Measurements from ENCODE around the gene ZNF462.
"Not testable (repeated sequence)": the region's sequence is repeated elsewhere in the genome, so short reads cannot be mapped to it uniquely, and the experiment has no call there.

The ZNF462 gene

DNA sequence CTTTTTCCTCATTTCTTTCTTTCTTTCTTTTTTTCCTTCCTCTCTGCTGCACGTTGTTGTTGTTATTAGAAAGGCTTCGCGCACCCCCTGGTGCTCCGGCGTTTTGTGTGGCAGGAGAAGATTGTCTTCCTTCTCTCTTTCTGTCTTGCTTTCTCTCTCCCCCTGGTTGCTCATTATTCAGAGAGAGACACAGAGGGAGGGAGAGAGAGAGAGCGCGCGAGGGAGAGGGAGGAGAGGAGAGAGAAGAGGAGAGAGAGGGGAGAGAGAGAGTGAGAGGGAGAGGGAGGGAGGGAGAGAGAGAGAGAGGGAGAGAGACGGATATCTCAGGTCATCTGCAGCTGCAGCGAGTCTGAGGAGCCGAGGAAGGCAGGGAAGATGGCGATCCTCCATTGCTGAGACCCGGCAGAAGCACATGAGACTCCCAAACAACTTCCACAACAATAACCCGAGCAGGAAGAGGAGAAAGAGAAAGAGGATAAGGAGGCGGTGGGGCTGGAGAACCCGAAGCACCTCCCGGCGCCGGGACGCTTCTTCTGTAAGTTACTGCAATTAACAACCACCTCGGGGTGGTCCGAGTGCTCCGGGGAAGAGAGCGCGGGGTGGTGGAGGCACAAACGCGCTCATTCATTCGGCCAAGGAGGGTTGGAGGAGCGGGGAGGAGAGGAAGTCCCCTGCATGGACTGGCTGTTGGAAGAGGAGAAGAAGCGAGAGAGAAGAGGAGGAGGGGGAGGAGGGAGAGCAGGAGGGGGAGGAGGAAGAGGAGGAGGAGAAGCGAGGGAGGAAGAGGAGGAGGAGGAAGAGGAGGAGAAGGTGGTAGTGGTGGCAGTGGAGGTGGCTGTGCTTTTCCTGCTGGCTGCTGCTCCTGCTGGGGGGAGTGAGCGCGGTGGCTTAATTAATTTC, at the start of gene ZNF462:
Gene ZNF462, plus strand, starts transcription at position 346 of the 900 bp plus-strand sequence. CDS start 60,218 bp downstream, outside the sequence.
- DNase-seq = no peak

- no peak for DNase-seq
These were observed 46.4 kb upstream of the ZNF462 start for GRCh38 chr9:106816524-106816923.

GRCh38 chr9:106818034-106818433, 44.9 kb upstream of the ZNF462 start:
- no peak for DNase-seq

DNA sequence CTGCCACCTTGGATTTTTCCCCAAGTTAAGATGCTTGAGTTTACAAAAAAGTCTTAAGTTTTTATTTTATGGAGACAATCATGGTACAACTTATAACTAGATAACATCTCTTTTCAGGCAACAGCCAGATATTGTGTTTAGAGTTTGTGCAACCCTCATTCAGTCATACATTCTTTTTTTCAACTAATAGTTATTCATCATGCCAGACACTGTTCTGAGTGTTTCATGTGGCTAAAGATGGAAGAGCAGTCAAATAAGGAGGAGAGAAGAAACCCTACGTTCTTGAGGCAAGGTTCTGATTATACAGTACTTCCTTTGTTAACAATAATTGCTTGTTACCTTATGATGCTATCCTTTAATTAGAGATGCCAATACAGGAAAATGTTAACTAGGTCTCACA, 42.1 kb upstream of the ZNF462 start:
- DNase-seq = no peak

DNA sequence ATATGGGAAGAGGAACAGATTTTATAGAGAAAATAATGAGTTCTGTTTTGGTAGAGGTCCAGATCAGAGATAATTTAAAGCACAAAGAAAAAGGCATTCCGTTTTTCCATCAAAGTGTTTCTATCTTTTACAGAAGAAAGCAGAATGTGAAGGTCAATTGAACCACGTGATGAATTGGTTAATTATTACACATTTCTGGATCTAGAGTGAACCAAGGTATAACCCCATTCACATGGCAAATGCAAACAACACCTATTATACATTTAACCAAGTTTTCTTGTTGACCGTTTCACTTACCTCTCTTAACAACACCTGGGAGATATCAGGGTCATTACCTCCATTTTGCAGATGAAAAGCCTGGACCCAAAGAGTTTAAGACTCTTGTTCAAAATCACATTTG, 34.9 kb upstream of the ZNF462 start:
- no peak for DNase-seq

DNA sequence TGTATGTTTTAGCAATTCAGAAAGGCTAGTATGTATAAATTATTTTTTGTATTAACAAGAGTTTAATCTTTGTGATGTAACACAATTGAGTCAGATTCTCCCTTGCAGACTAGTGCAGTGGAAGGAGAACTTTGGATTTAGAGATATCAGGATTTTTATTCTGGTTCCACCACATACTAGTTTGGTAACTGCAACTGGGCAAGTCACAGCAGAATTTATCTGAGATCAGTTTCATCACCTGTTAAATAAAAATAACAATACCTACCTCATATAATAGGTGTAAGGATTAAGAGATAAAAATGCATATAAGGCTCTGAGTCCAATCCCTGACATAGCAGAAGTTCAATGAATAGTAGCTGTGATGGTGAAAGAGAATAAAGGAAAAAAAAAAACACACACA, 34.0 kb upstream of the ZNF462 start:
- no peak for DNase-seq

GRCh38 chr9:106829666-106830408, 33.1 kb upstream of the ZNF462 start:
- DNase-seq = no peak

GRCh38 chr9:106830527-106831150, 32.3 kb upstream of the ZNF462 start:
- no peak for DNase-seq

DNA sequence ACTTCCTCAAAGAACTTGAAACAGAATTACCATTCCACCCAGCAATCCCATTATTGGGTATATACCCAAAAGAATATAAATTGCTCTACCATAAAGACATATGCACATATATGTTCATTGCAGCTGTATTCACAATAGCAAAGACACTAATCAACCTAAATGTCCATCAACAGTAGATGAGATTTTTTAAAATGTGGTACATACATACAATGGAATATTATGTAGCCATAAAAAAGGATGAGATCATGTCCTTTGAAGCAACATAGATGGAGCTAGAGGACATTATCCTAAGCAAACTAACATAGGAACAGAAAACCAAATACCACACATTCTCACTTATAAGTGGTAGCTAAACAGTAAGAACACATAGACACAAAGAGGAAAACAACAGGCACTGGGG, 28.1 kb upstream of the ZNF462 start:
- no peak for DNase-seq

GRCh38 chr9:106835840-106836239, 27.1 kb upstream of the ZNF462 start:
- DNase-seq = no peak

GRCh38 chr9:106843371-106843770, 19.6 kb upstream of the ZNF462 start:
- no peak for DNase-seq

GRCh38 chr9:106846307-106846706, 16.7 kb upstream of the ZNF462 start:
- no peak for DNase-seq

DNA sequence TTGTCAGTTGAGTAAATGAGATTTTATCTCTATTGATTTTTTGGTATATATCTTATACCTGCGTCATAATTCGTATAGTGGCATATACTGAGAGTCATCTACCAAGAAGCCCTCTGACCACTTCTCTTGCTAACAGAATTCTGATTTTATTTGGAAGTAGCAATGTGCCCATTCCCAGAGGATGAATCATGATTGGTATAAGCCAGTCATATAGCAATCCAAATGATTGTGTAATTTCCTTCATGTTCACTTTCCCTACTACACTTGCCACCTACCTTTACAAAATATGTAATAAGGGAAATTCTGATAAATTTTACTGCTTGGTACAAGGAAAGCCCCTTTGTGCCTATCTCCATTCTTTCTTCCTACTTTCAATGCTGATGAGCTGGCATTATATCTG, 16.1 kb upstream of the ZNF462 start:
- no peak for DNase-seq

GRCh38 chr9:106851640-106852039, 11.3 kb upstream of the ZNF462 start:
- DNase-seq = not testable (repeated sequence)

DNA sequence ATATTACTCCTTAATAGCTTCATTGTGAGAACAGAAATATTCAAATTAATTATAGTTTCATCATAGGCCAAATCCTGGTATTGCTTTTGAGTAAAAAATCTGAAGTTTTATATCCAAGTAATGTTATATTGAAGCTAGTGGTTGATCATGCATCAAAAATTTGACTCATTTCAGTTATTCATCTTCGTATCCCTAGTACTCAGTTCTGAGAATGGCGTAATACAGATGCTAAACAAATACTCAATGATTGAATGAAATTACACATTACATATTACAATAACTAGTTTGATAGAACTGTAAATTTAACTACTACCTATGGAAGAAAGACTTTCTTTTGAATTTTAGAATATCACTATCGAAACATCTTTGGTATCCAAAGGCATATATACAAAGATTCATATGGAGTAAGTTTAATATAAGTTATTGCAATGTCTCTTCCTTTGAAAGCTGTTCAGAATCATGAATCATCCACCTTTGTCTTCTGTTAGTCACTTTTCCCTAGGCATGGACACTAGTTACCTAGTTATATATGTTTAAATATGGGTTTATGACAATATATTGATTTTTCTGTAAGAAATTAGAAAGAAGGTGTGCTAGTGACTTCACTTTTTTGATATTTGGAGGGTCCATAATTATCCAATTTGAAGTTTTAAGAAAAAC, 5.0 kb upstream of the ZNF462 start:
- DNase-seq = no peak

DNA sequence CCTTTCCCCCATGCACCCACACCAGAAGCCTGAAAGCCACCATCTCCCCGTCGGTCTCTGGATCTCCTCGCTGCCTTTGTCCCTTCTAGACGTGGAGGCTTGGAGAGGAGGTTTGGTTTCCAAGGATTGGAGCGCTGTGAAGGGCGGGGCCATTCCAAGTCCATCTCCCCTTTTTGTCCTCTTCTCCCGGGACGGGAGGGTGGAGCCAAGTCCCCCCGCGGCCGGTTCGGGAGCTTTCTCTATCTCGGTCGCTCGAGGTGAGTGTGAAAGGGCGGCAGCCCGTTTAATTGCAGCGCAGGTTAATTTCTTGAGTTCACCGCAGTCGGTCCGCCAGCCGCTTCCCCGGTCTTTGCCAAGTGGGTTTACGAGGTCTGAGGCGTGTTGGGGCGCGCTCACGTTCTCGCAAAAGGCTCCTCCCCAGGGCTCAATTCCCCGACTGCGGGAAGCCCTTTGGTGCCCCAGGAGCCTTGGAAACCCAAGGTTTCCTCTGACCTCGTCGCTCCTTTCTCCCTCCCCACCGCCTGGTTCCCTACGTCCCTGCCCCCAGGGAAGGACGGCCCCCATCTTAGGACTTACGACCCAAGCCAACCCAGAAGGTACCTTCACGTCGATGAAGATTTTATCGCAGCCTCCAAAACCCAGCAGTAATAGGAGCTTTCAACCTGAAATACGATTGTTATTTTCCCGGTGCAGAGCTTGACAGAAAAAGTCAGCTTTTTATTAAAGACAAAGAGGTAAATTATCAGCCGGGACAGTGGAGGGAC, 2.8 kb upstream of the ZNF462 start:
- DNase-seq = no peak

- no peak for DNase-seq
These were observed 2.0 kb upstream of the ZNF462 start for GRCh38 chr9:106860721-106861639.

GRCh38 chr9:106861640-106862109, 1.3 kb upstream of the ZNF462 start:
- no peak for DNase-seq

GRCh38 chr9:106862110-106862820, 701 bp upstream of the ZNF462 start:
- DNase-seq = no peak
